PC-9 (cell line): ENCODE measurements around the gene KXD1. TPM values are rescaled to one million over a fixed set of nuclear protein-coding genes. Genes with fewer than 3 reads are reported as not detected.

ENCODE experiments used
- BruUV-seq: library from RNA; stranded (reverse); fragments of 400-500 nt; replicated peaks from 2 replicates; lab custom pipeline; 2021; lab: Mats Ljungman, UMichigan
- CTCF ChIA-PET: fragments of 300-600 bp; sonication (Branson Sonifier 250); formaldehyde crosslinking; loops from one replicate; lab custom pipeline; 2022; ENCODE audit warnings: antibody characterized with exemption; lab: Charles Lee
- POLR2A ChIA-PET: fragments of 300-600 bp; sonication (Branson Sonifier 250); formaldehyde crosslinking; loops from one replicate; lab custom pipeline; 2022; ENCODE audit warnings: antibody characterized with exemption; ENCODE audit not compliant: unreplicated experiment; lab: Charles Lee
- DNase-seq, 2 experiments: peaks; one replicate each; pipeline versions ENCODE4 v3.0.0 to v3.0.0-alpha.2; 2015 to 2022; ENCODE audit warnings: mixed read lengths in 1 of 2
- H2AFZ ChIP-seq: fragments of 200-600 bp; sonication (generic); 2 replicates; pipeline ENCODE4 v1.8.1; 2017; ENCODE audit warnings: antibody characterized with exemption
- H3F3A ChIP-seq: fragments of 200-600 bp; sonication (generic); 2 replicates; pipeline ENCODE4 v1.8.1; 2017; ENCODE audit warnings: antibody characterized with exemption, mild to moderate bottlenecking, low read depth; ENCODE audit not compliant: insufficient read depth
- H3K27ac ChIP-seq: fragments of 200-600 bp; sonication (generic); 2 replicates; pipeline ENCODE4 v1.6.1; 2016; ENCODE audit warnings: mixed run types
- H3K27me3 ChIP-seq: fragments of 200-600 bp; sonication (generic); 2 replicates; pipeline ENCODE4 v1.6.1; 2016; ENCODE audit warnings: low read depth, mixed run types; ENCODE audit not compliant: insufficient read depth
- H3K36me3 ChIP-seq: fragments of 200-600 bp; sonication (generic); 2 replicates; pipeline ENCODE4 v1.6.1; 2016; ENCODE audit warnings: low read depth, mixed run types
- H3K4me1 ChIP-seq: fragments of 200-600 bp; sonication (generic); replicated peaks from 2 replicates; pipeline ENCODE4 v1.6.1; 2016; ENCODE audit warnings: mixed run types; ENCODE audit not compliant: insufficient read depth
- H3K4me2 ChIP-seq: fragments of 200-600 bp; sonication (generic); 2 replicates; pipeline ENCODE4 v1.6.1; 2017; ENCODE audit warnings: mixed run types
- H3K4me3 ChIP-seq: fragments of 200-600 bp; sonication (generic); 2 replicates; pipeline ENCODE4 v1.6.1; 2016; ENCODE audit warnings: mixed run types
- H3K79me2 ChIP-seq: fragments of 200-600 bp; sonication (generic); 2 replicates; pipeline ENCODE4 v1.6.1; 2017; ENCODE audit warnings: low read depth, mixed run types
- H3K9me2 ChIP-seq: fragments of 200-600 bp; sonication (generic); 2 replicates; pipeline ENCODE4 v1.8.1; 2017; ENCODE audit warnings: mild to moderate bottlenecking; ENCODE audit not compliant: insufficient read depth
- H3K9me3 ChIP-seq: fragments of 200-600 bp; sonication (generic); 2 replicates; pipeline ENCODE4 v1.8.1; 2016; ENCODE audit warnings: low read depth; ENCODE audit not compliant: insufficient read depth
- H4K20me1 ChIP-seq: fragments of 200-600 bp; sonication (generic); 2 replicates; pipeline ENCODE4 v1.8.1; 2017; ENCODE audit not compliant: insufficient read depth
- CTCF ChIP-seq: fragments of 200-600 bp; sonication (generic); conservative IDR thresholded peaks from 2 replicates; pipeline ENCODE4 v1.6.1; 2017; ENCODE audit warnings: mixed run types, antibody characterized with exemption, mild to moderate bottlenecking, moderate library complexity
- EZH2 ChIP-seq: fragments of 200-600 bp; sonication (generic); IDR thresholded peaks from 2 replicates; pipeline ENCODE4 v1.8.0; 2017; ENCODE audit warnings: antibody characterized with exemption, low read depth
- intact Hi-C: fragments of 100-400 bp; cut with micrococcal nuclease; formaldehyde crosslinking; loops from one replicate; pipeline ENCODE4 v1.10.0; 2022; ENCODE audit not compliant: unreplicated experiment
- total RNA-seq: library from RNA; stranded (reverse); gene quantifications from 2 replicates; pipeline ENCODE4 v1.2.3, GENCODE V29; 2021

The KXD1 gene
- total RNA-seq, 1 experiment from 2014 or later: 101 TPM

GRCh38 chr19:18612051-18612771, 54.5 kb downstream of the KXD1 start:
- no peak overlapping the region for H3K4me3 ChIP-seq
- intact Hi-C loops: no loop called here
- peaks cover 26% of the 10 kb centered on the region for H3K4me1 ChIP-seq
- H3K9me3 ChIP-seq: no peaks in the 10 kb centered on the region
- no peaks in the 10 kb centered on the region for H3K36me3 ChIP-seq
- no peak overlapping the region for H3K4me2 ChIP-seq
- H2AFZ ChIP-seq: no peak overlapping the region
- no peaks in the 10 kb centered on the region for H3K79me2 ChIP-seq
- H3F3A ChIP-seq: peaks cover 27% of the 10 kb centered on the region; the same call in 1 of the 2 replicates
- POLR2A ChIA-PET: no interaction called here
- H3K27me3 ChIP-seq: peaks cover 89% of the 10 kb centered on the region
- no peak for DNase-seq
- BruUV-seq: no TSS peak
- TF ChIP-seq CTCF: no peak
- TF ChIP-seq EZH2: 0 out of 2 replicates have a peak, but pooled peaks have one; percentile 78
- no peaks in the 10 kb centered on the region for H3K9me2 ChIP-seq
- no peak overlapping the region for H3K27ac ChIP-seq
- H4K20me1 ChIP-seq: no peaks in the 10 kb centered on the region
- CTCF ChIA-PET: no interaction called here

GRCh38 chr19:18612772-18613588, 55.3 kb downstream of the KXD1 start, which contains the start of gene TMEM59L:
Gene TMEM59L, plus strand, starts transcription at chr19:18612870. Its CDS starts 89 bp downstream, at chr19:18612959.
- Histone ChIP-seq H3K4me3 (no peak within 1 kb of the TSS), H3K27me3 (peaks cover 83% of the 10 kb centered on the region), H3K9me2 (no peaks in the 10 kb centered on the region), H3K4me2 (no peak within 1 kb of the TSS), H3F3A (peaks cover 27% of the 10 kb centered on the region; the same call in 1 of the 2 replicates), H3K36me3 (no peaks in the 10 kb centered on the region), H3K79me2 (no peaks in the 10 kb centered on the region), H2AFZ (no peak within 1 kb of the TSS), H3K4me1 (peaks cover 19% of the 10 kb centered on the region), H3K9me3 (no peaks in the 10 kb centered on the region), H3K27ac (no peak within 1 kb of the TSS), H4K20me1 (no peaks in the 10 kb centered on the region)
- ChIA-PET POLR2A (no interaction called here), CTCF (interaction anchor here (0.5 kb wide), 1 partner anchor 263 kb away, joined by 3 read pairs; no protein-coding TSS in a partner anchor)
- BruUV-seq: no TSS peak
- no peak for TF ChIP-seq CTCF
- no peak for DNase-seq
- intact Hi-C loops: no loop called here

GRCh38 chr19:18613589-18614234, 56.0 kb downstream of the KXD1 start:
- Histone ChIP-seq H3K27me3 (peaks cover 76% of the 10 kb centered on the region), H3K79me2 (no peaks in the 10 kb centered on the region), H3K4me2 (no peak overlapping the region), H2AFZ (no peak overlapping the region), H3K36me3 (no peaks in the 10 kb centered on the region), H3K9me2 (no peaks in the 10 kb centered on the region), H4K20me1 (no peaks in the 10 kb centered on the region), H3F3A (peaks cover 20% of the 10 kb centered on the region; the same call in 1 of the 2 replicates), H3K27ac (no peak overlapping the region), H3K4me1 (peaks cover 18% of the 10 kb centered on the region), H3K4me3 (no peak overlapping the region), H3K9me3 (no peaks in the 10 kb centered on the region)
- POLR2A ChIA-PET: no interaction called here
- BruUV-seq: no TSS peak
- no peak for TF ChIP-seq CTCF
- no peak for TF ChIP-seq EZH2
- no peak for DNase-seq
- intact Hi-C loops: no loop called here
- CTCF ChIA-PET: interaction anchor here (0.5 kb wide), 1 partner anchor 262 kb away, joined by 3 read pairs; no protein-coding TSS in a partner anchor
